Measurements from ENCODE around the gene TIGD4. TPM values are rescaled to one million over a fixed set of nuclear protein-coding genes. Genes with fewer than 3 reads are reported as not detected.

TIGD4 gene
- total RNA-seq, 1 experiment from 2014 or later = 0.33 TPM

DNA sequence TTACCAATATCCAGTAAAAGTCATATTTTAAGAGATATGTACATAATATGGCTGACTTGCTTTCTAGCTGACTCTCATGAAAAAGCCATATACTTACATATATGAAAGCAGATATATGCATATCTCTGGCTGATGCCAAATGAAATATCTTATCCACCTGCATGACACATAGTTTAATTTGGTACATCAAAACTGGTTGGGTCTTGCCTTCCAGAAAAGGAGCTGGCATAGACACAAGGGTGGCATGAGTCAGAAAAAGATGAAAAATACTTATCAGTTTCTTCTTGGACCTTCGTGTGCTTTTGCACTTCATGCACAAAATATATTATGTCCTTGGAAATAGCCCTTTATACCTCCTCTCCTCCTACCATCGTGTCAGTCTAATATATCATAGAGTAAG is 32.1 kb downstream of the TIGD4 start:
- DNase-seq (ENCODE audit: low read depth, low spot score) (no peak), ATAC-seq (no peak)
- Histone ChIP-seq H3K27me3 (ENCODE audit: control insufficient read depth, insufficient read depth, low read length) (no peaks in the 10 kb centered on the region), H3K27ac (ENCODE audit: low read length) (no peak overlapping the region), H3K9me3 (ENCODE audit: control insufficient read depth, insufficient read depth, low read depth, low read length) (no peaks in the 10 kb centered on the region), H3K36me3 (ENCODE audit: control insufficient read depth, insufficient read depth, low read length) (no peaks in the 10 kb centered on the region), H3K4me3 (ENCODE audit: low read depth in 2 of 2, low read length in 2 of 2) (no peak overlapping the region), H3K4me1 (ENCODE audit: control insufficient read depth, insufficient read depth, low read length) (no peaks in the 10 kb centered on the region)
- TF ChIP-seq POLR2AphosphoS5 (IDR thresholded peaks at IDR 0.05; ENCODE audit: low read depth, low read length) (no peak), TCF7L2 (IDR thresholded peaks at IDR 0.05; ENCODE audit: low read depth, low read length) (no peak), REST (IDR thresholded peaks at IDR 0.05; ENCODE audit: insufficient read depth in 1 of 2, low read depth in 2 of 2, low read length in 1 of 2) (no peak), SIN3A (IDR thresholded peaks at IDR 0.05; ENCODE audit: borderline replicate concordance, insufficient read depth, low read depth, low read length) (no peak), CTCF (IDR thresholded peaks at IDR 0.05) (no peak)
- in situ Hi-C loops (cut with HindIII; ENCODE audit: low pct_unique_long_range_greater_than_20kb, low sequenced_read_pairs) (no loop called here), intact Hi-C loops (cut with micrococcal nuclease; ENCODE audit: unreplicated experiment) (no loop called here)
- CTCF ChIA-PET = no interaction called here
- BruUV-seq (replicated peaks) = no TSS peak
- POLR2A ChIA-PET = no interaction called here

GRCh38 chr4:152738827-152739226 is 40.7 kb downstream of the TIGD4 start:
- POLR2A ChIA-PET = no interaction called here
- no peak overlapping the region for H3K4me3 ChIP-seq (ENCODE audit: low read depth in 2 of 2, low read length in 2 of 2)
- DNase-seq (ENCODE audit: low read depth, low spot score) (no peak), ATAC-seq (no peak)
- H3K27me3 ChIP-seq (ENCODE audit: control insufficient read depth, insufficient read depth, low read length) = 0 out of 2 replicates have a peak, but pooled peaks cover 2% of the 10 kb centered on the region
- H3K27ac ChIP-seq (ENCODE audit: low read length) = no peak overlapping the region
- H3K36me3 ChIP-seq (ENCODE audit: control insufficient read depth, insufficient read depth, low read length) = no peaks in the 10 kb centered on the region
- CTCF ChIA-PET = no interaction called here
- no peaks in the 10 kb centered on the region for H3K4me1 ChIP-seq (ENCODE audit: control insufficient read depth, insufficient read depth, low read length)
- in situ Hi-C loops (cut with HindIII; ENCODE audit: low pct_unique_long_range_greater_than_20kb, low sequenced_read_pairs) = no loop called here
- no peaks in the 10 kb centered on the region for H3K9me3 ChIP-seq (ENCODE audit: control insufficient read depth, insufficient read depth, low read depth, low read length)
- TF ChIP-seq TCF7L2 (IDR thresholded peaks at IDR 0.05; ENCODE audit: low read depth, low read length) = no peak
- TF ChIP-seq POLR2AphosphoS5 (IDR thresholded peaks at IDR 0.05; ENCODE audit: low read depth, low read length) = no peak
- TF ChIP-seq CTCF (IDR thresholded peaks at IDR 0.05) = no peak
- no peak for TF ChIP-seq SIN3A (IDR thresholded peaks at IDR 0.05; ENCODE audit: borderline replicate concordance, insufficient read depth, low read depth, low read length)
- TF ChIP-seq REST (IDR thresholded peaks at IDR 0.05; ENCODE audit: insufficient read depth in 1 of 2, low read depth in 2 of 2, low read length in 1 of 2) = no peak
- BruUV-seq (replicated peaks) = no TSS peak
- intact Hi-C loops (cut with micrococcal nuclease; ENCODE audit: unreplicated experiment) = no loop called here
